Inflammatory macrophage treated with lipopolysaccharide for 1 hour (primary cell): ENCODE results near the gene FAM83B.
A peak's percentile ranks its signal among the peaks of the same experiment; 100 is the strongest.
"Not testable (repeated sequence)": the region's sequence is repeated elsewhere in the genome, so short reads cannot be mapped to it uniquely, and the experiment has no call there.

Experiments used
- DNase-seq, 2 donors: peaks; one replicate each; pipeline ENCODE4 v3.0.0-alpha.2; 2020 to 2022

The FAM83B gene

GRCh38 chr6:54846243-54846856 lies at the start of gene FAM83B:
Gene FAM83B, plus strand, starts transcription at chr6:54846771. Its CDS starts 23,476 bp downstream, at chr6:54870247.
- DNase-seq: no peak

- not testable (repeated sequence) for DNase-seq
Measured at GRCh38 chr6:54796918-54797317, 49.7 kb upstream of the FAM83B start.

- no peak for DNase-seq
Measured at GRCh38 chr6:54800050-54800600, 46.4 kb upstream of the FAM83B start.

- no peak for DNase-seq
Measured at GRCh38 chr6:54801244-54801643, 45.3 kb upstream of the FAM83B start.

- DNase-seq: no peak
Measured at GRCh38 chr6:54801669-54802068, 44.9 kb upstream of the FAM83B start.

GRCh38 chr6:54802775-54803634 lies 43.6 kb upstream of the FAM83B start:
- no peak for DNase-seq

DNA sequence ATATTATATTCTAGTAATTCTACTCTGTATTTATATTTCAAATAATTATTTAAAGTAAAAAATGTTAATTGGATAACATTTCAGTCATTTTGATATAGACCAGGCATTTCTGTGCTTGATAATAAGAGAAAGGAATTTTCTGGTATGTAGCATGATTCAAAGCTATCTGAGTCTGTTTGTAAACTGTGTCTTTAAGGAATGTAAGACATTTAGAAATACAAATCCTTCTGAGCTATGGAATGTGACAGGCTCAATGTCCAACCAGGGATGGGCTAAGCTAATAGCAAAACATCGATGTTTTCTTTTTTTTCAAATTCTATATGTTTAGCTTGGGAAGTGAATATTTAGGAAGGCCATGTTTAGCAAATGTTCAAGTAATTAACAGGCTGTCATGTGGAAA lies 41.5 kb upstream of the FAM83B start:
- DNase-seq: no peak

DNA sequence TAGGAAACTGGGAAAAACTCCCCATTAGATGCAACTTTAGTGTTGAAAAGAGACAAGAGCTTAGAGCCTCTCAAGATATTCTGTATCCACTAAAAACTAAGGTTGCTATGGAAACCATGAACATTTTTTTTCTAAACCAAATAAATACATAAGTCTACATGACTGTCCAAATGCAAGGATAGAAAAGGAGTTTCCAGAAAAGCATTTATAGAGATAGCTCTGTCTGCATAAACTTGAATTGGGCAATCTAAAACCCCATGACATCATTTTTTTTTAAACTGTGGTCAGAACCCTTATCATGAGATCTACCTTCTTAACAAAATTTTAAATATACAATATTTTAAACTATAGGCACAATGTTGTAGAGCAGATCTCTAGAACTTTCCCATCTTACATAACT lies 36.4 kb upstream of the FAM83B start:
- DNase-seq: no peak

GRCh38 chr6:54813892-54814291 lies 32.7 kb upstream of the FAM83B start:
- DNase-seq: no peak

GRCh38 chr6:54817236-54817635 lies 29.3 kb upstream of the FAM83B start:
- no peak for DNase-seq

DNA sequence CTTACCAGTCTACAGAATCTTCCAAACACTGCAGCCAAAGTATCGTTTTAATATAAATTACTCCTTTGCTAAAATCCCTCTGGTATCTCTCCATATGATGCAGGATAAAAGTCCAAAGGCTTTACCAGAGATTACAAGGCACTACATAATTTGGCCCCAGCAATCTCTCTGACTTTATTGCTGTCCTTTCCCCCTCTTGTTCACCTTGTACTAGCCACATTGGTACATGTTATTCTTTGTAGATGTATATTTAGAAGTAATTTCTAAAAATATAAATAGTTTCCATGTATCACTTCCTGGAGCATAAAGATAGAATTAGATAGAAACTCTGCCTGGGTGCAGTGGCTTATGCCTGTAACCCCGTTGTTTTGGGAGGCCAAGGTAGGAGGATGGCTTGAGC lies 28.7 kb upstream of the FAM83B start:
- DNase-seq: no peak

GRCh38 chr6:54824225-54824624 lies 22.3 kb upstream of the FAM83B start:
- DNase-seq: not testable (repeated sequence)

DNA sequence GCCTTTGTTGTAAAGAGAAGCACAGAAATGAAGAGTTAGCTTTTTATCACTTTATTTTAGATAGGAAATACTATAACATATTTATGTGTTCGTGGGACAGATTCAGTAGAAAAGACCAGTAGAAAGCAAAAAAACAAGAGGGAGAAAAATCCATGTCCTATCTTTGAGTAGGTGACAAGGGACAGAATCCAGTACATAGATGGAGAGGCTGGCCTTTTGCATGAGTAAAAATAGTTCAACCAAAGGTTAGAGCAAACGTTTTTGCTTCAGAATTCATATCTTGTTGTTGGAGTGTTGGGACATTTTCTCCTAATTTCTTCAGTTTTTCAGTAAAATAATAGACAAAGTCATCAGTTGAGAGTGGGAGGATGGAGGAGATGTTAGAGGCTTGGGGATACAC lies 19.6 kb upstream of the FAM83B start:
- no peak for DNase-seq

DNA sequence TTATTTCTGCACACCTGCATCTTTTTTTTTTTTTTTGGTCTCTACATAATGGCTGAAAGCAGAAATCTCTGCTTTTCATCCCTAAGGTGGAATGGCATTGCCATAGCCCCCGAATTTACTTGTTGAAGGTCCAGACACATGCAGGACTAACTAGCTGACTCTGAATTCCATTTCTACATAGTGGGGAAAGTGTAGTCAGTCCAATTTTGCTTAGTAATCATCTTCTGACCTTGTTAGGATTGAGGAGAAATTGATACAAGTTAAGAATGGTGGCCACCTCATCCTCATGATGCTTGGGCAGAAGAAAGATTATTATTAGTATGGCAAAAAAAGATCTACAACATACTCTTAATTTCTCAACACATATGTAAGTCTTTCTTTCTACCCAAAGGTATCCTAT lies 16.4 kb upstream of the FAM83B start:
- DNase-seq: no peak

DNA sequence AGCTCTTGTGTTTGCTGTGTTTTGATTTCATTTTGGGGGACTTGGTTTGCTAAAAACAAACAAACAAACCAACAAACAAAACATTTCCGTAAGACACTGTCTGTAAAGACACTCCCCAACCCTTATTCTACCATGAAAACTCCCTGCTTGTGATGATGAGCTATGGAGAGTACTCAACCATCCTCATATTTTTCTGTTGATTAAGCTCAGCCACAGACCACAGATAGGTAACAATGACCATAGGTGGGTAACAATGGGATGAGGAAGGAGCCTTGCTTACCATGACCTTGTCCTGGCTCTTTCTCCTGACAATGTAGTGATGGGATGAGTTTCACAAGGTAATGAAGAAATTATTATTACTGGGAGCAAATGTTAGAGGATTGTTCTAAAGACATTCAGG lies 11.4 kb upstream of the FAM83B start:
- no peak for DNase-seq

DNA sequence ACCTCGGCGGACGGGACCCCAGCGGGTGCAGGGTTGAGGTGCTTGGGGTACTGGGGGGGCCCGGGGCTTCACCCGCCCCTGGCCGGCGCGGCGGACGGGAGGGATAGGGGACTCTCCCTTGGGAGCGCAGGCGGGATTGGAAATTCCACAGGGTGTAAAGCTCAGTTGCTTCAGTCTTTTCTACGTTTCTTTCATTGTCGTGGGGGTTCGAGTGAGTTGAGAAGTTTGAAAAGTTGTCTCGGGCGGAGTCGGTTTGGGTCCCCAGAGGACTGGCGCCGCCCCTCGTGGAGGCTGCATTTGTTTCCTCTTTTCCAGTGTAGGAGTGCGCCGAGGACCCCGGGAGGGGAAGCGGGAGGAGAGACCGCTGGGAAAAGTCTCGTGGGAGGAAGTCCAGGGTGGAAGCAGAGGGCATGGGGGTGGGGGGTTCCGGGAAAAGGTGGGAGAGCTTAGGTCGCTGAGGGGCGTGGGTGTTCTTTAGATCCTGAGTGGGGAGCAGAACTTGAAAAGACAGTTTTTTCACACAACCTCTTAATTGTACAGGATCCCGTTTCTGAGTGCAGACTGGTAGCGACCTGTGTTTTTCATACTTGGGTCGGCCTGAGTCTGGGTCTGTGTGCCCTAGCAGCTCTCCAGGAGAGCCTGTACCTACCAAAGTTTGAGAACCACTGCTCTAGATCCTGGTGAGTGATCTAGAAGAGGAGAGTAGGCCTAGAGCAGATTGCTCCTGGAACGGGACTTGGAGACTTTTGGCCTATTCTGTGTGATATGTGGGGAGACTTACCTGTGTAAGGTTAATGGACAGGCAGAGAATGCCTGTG lies 495 bp downstream of the FAM83B start:
- DNase-seq: peak; percentile 9 to 47

DNA sequence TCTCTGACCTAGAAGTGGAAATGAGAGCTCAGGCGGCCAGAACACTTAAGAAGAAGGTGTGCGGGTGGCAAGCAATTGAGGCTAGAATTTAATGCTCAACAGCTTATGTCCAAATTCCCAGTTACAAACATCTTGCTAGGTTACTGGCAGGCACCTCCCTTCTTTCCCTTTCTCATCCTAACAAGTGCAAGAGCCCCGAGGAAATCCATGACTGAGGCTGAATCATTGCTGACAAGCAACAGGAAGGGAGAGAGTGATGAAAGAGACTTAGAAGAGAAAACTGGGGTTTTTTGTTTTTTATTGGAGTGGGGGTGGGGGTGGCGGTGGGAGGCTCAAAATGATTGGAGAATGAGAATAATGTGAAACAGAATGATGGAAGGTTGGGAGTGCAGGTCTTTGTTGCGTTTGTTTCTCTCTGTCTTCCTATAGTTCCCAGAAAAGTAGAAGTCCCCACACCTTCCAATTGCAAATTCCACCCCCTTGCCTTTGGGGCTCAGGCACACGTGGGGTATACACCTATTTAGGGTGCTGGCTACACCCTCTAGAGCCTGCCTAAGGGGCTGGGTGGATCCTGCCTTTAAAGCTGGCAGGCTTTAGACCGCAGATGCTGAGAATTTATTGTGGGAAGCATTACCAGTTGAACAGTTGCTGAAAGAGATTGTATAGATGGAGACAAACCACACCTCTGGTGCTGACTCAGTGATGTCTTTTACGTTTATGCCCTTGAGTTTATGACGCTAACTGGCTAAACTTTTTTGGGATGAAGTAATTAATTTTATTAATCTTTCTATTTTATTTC lies 1.4 kb downstream of the FAM83B start:
- peak in 1 of 2 donors; percentile 12 for DNase-seq

DNA sequence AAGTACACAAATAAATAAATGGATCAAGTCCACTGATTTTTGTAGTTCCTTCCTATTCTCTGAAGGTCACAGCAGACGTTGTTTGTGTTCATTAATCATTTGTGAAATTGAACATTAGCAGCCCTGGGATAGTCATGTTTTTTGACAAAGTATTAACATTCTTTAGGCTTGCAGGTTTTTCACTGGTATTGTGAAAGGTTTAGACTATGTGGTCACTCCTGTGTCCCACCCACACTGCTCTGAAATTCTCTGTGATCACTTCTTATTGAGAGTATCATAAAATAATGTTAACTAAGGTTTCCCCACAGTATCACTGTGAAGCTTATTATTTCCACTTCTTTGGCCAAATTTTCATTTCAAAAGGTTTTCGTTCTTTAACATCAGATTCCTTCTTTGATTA lies 3.5 kb downstream of the FAM83B start:
- no peak for DNase-seq

GRCh38 chr6:54856129-54856528 lies 9.6 kb downstream of the FAM83B start:
- DNase-seq: no peak

DNA sequence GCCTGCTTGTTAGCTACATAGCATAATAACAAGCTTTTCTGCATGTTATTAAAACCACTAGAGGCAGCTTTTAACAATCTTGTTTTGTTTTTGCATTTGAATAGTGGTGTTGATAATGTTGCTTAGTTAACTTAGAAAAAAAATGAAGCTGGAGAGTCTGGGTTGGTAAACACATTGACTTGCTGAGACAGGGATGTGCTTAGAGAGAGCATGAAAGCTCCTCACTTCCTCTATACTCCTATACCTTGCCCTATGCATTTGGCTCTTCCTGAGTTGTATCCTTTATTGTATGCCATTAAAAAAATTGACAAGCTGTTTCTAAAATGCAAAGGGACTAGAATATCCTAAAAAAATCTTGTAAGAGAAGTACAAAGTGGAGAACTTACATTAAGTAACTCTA lies 13.6 kb downstream of the FAM83B start:
- DNase-seq: no peak

GRCh38 chr6:54860739-54861138 lies 14.2 kb downstream of the FAM83B start:
- no peak for DNase-seq

- no peak for DNase-seq
Measured at GRCh38 chr6:54861905-54862616, 15.5 kb downstream of the FAM83B start.
